Astrocyte (in vitro differentiated cells and primary cell): ENCODE results near the gene ALG10. TPM values are rescaled to one million over a fixed set of nuclear protein-coding genes. Genes with fewer than 3 reads are reported as not detected.
"Not testable (repeated sequence)": the region's sequence is repeated elsewhere in the genome, so short reads cannot be mapped to it uniquely, and the experiment has no call there.

ENCODE experiments used
- DNase-seq: peaks from one replicate; pipeline ENCODE4 v3.0.0-alpha.2; 2010; ENCODE audit warnings: low read depth
- FAIRE-seq: peaks from 2 replicates; lab custom pipeline; 2011; peaks lifted over from hg19 to GRCh38; lab: Jason Lieb, UNC
- H2AFZ ChIP-seq: 2 replicates; pipeline ENCODE4 v1.6.0; 2012; ENCODE audit warnings: low read depth, low read length, inconsistent platforms
- H3K27ac ChIP-seq: 2 replicates; pipeline ENCODE4 v1.5.1; 2011; ENCODE audit warnings: low read depth, low read length, inconsistent platforms
- H3K27me3 ChIP-seq: 2 replicates; pipeline ENCODE4 v1.6.0; 2011; ENCODE audit warnings: low read length, inconsistent platforms; ENCODE audit not compliant: insufficient read depth
- H3K36me3 ChIP-seq: 2 replicates; pipeline ENCODE4 v1.5.1; 2011; ENCODE audit warnings: low read length, inconsistent platforms; ENCODE audit not compliant: insufficient read depth
- H3K4me1 ChIP-seq: 2 replicates; pipeline ENCODE4 v1.5.1; 2011; ENCODE audit warnings: low read length, inconsistent platforms; ENCODE audit not compliant: insufficient read depth
- H3K4me2 ChIP-seq: 2 replicates; pipeline ENCODE4 v1.6.0; 2012; ENCODE audit warnings: low read length, inconsistent platforms
- H3K4me3 ChIP-seq: 2 replicates; pipeline ENCODE4 v1.5.1; 2011; ENCODE audit warnings: low read depth, mild to moderate bottlenecking, low read length, inconsistent platforms; ENCODE audit not compliant: insufficient read depth
- H3K79me2 ChIP-seq: 2 replicates; pipeline ENCODE4 v1.6.0; 2012; ENCODE audit warnings: mild to moderate bottlenecking, low read length, inconsistent platforms; ENCODE audit not compliant: insufficient read depth
- H3K9ac ChIP-seq: 2 replicates; pipeline ENCODE4 v1.6.0; 2012; ENCODE audit warnings: mild to moderate bottlenecking, low read length, inconsistent platforms
- H3K9me3 ChIP-seq: 2 replicates; pipeline ENCODE4 v1.5.1; 2012; ENCODE audit warnings: low read depth, mild to moderate bottlenecking, low read length, inconsistent platforms; ENCODE audit not compliant: insufficient read depth
- H4K20me1 ChIP-seq: 2 replicates; pipeline ENCODE4 v1.6.0; 2012; ENCODE audit warnings: low read length, inconsistent platforms; ENCODE audit not compliant: insufficient read depth
- H3K27ac Mint-ChIP-seq: one replicate; pipeline ENCODE4 v1.8.0; 2021; ENCODE audit warnings: mild to moderate bottlenecking, mixed read lengths; ENCODE audit not compliant: unreplicated experiment
- H3K27me3 Mint-ChIP-seq: one replicate; pipeline ENCODE4 v1.8.0; 2021; ENCODE audit warnings: low read depth, mixed read lengths; ENCODE audit not compliant: unreplicated experiment
- H3K36me3 Mint-ChIP-seq: one replicate; pipeline ENCODE4 v1.8.0; 2021; ENCODE audit warnings: low read depth, mixed read lengths; ENCODE audit not compliant: unreplicated experiment
- H3K4me1 Mint-ChIP-seq: one replicate; pipeline ENCODE4 v1.8.0; 2021; ENCODE audit warnings: low read depth, mixed read lengths; ENCODE audit not compliant: unreplicated experiment
- H3K4me3 Mint-ChIP-seq: one replicate; pipeline ENCODE4 v1.8.0; 2021; ENCODE audit warnings: mild to moderate bottlenecking, moderate library complexity, mixed read lengths; ENCODE audit not compliant: unreplicated experiment
- H3K9me3 Mint-ChIP-seq: one replicate; pipeline ENCODE4 v1.8.0; 2021; ENCODE audit warnings: mild to moderate bottlenecking, mixed read lengths; ENCODE audit not compliant: unreplicated experiment
- EZH2 ChIP-seq: IDR thresholded peaks from 2 replicates; pipeline ENCODE4 v1.6.1; 2012; ENCODE audit warnings: mild to moderate bottlenecking, low read length, inconsistent platforms; ENCODE audit not compliant: insufficient read depth
- total RNA-seq: library from RNA; stranded (reverse); gene quantifications from 2 replicates; pipeline ENCODE4 v1.2.1, GENCODE V29; 2021
- TF ChIP-seq, protein P1 (sequence below): IDR thresholded peaks from 2 replicates; pipeline ENCODE4 v1.5.1; 2011; ENCODE audit warnings: low read depth, mild to moderate bottlenecking, inconsistent platforms, low read length, moderate library complexity; ENCODE audit not compliant: insufficient read depth

The ALG10 gene
- total RNA-seq, 1 donor from 2014 or later: 5.5 TPM

DNA sequence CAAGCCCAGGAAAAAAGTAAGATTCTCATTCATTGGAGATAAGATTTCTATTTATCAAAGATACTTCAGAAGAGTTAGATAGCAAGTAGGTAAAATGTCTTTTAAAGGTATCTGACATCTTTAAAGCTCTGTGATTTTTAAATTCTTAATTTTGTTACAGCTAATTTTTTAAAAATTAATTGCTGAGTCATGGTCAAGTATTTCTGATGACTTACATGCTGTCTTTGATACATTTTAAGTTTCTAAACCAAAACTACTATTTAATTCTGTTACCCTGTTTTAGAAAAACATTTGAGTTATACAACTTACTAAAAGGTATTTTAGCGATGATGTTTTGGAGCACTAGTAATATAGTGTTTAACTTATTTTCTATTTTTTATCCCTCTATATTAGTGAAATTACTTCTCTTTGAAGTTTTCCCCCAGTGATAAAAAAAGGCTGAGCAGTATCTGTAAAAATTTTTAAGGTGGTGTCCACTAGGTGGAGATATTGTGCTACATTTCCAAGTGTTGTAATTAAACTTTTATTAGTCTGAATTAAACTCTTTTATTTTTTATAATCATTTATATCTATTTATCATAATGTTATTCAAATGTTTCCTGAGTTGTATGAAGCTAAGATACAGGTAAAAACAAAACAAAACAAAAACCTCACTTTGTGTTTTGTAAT, 11.5 kb downstream of the ALG10 start:
- TF ChIP-seq EZH2: no peak
- TF ChIP-seq, protein P1, sequence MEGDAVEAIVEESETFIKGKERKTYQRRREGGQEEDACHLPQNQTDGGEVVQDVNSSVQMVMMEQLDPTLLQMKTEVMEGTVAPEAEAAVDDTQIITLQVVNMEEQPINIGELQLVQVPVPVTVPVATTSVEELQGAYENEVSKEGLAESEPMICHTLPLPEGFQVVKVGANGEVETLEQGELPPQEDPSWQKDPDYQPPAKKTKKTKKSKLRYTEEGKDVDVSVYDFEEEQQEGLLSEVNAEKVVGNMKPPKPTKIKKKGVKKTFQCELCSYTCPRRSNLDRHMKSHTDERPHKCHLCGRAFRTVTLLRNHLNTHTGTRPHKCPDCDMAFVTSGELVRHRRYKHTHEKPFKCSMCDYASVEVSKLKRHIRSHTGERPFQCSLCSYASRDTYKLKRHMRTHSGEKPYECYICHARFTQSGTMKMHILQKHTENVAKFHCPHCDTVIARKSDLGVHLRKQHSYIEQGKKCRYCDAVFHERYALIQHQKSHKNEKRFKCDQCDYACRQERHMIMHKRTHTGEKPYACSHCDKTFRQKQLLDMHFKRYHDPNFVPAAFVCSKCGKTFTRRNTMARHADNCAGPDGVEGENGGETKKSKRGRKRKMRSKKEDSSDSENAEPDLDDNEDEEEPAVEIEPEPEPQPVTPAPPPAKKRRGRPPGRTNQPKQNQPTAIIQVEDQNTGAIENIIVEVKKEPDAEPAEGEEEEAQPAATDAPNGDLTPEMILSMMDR: peak; percentile 44
- Histone ChIP-seq H3K4me1 (no peaks in the 10 kb centered on the region), H3K36me3 (no peaks in the 10 kb centered on the region), H3K4me3 (no peak overlapping the region), H3K9me3 (no peaks in the 10 kb centered on the region), H3K27me3 (no peaks in the 10 kb centered on the region), H3K79me2 (no peaks in the 10 kb centered on the region), H2AFZ (no peak overlapping the region), H4K20me1 (no peaks in the 10 kb centered on the region), H3K27ac (no peak overlapping the region), H3K4me2 (no peak overlapping the region), H3K9ac (no peak overlapping the region)
- no peaks in the 10 kb centered on the region for H3K36me3 Mint-ChIP-seq
- no peak overlapping the region for H3K4me3 Mint-ChIP-seq
- H3K9me3 Mint-ChIP-seq: no peaks in the 10 kb centered on the region
- no peaks in the 10 kb centered on the region for H3K4me1 Mint-ChIP-seq
- no peak overlapping the region for H3K27ac Mint-ChIP-seq
- DNase-seq (peak; percentile 3), FAIRE-seq (peak; percentile 50)
- no peaks in the 10 kb centered on the region for H3K27me3 Mint-ChIP-seq

DNA sequence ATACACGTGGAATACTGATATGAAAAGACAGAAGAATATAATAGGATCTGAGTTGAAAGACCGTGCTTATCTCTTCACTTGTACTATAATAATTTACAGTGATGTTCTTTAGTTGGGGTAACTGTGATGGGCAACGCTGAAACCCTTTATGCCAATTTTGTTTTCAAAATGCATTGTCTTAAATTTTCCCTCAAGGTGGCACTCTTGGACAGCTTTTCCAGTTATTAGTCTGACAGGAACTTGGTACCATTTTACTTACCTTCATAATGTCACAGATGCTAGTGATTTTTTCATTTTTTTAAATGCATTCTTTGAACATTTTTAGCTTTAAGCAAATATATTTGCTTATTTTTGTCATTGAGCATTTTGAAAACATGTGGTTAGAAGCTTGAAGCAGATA, 16.1 kb downstream of the ALG10 start:
- not testable (repeated sequence) for H3K27ac Mint-ChIP-seq, H3K9me3 ChIP-seq, H3K4me3 ChIP-seq, H4K20me1 ChIP-seq, H3K27me3 Mint-ChIP-seq, H3K9me3 Mint-ChIP-seq, H3K27ac ChIP-seq, H3K4me2 ChIP-seq, H3K79me2 ChIP-seq, H3K4me1 ChIP-seq, H3K4me1 Mint-ChIP-seq, H3K9ac ChIP-seq, DNase-seq, H2AFZ ChIP-seq, H3K36me3 ChIP-seq, H3K27me3 ChIP-seq, H3K4me3 Mint-ChIP-seq, H3K36me3 Mint-ChIP-seq
- peak; percentile 70 for FAIRE-seq

DNA sequence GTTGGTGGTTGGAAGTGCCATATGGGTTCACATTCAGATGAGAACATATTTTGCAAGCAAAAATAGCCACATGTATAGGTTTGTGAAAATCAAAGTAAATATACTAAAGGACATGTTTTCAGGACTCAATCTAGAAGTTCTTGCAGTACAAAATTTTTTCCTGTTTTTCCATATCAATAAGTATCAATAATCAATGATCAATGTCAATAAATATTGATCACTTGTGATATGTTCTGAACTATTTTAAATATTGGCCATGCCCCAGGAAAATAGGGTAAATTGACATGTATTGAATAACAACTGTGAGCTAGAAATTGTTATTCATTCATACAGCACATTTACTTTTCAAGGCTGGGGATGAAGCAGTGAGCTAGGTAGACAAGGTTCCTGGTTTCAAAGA, 24.3 kb downstream of the ALG10 start:
- no peak for FAIRE-seq
- Mint-ChIP-seq H3K4me1 (no peaks in the 10 kb centered on the region), H3K36me3 (no peaks in the 10 kb centered on the region), H3K4me3 (no peak overlapping the region), H3K27ac (no peak overlapping the region), H3K27me3 (no peaks in the 10 kb centered on the region), H3K9me3 (peaks cover 14% of the 10 kb centered on the region)
- DNase-seq: no peak
- no peaks in the 10 kb centered on the region for H3K36me3 ChIP-seq
- H3K27me3 ChIP-seq: no peaks in the 10 kb centered on the region
- no peaks in the 10 kb centered on the region for H3K9me3 ChIP-seq
- TF ChIP-seq EZH2: no peak
- TF ChIP-seq, protein P1: no peak
- H2AFZ ChIP-seq: no peak overlapping the region
- no peak overlapping the region for H3K27ac ChIP-seq
- no peaks in the 10 kb centered on the region for H3K79me2 ChIP-seq
- H4K20me1 ChIP-seq: no peaks in the 10 kb centered on the region
- H3K4me2 ChIP-seq: no peak overlapping the region
- no peaks in the 10 kb centered on the region for H3K4me1 ChIP-seq
- H3K9ac ChIP-seq: no peak overlapping the region
- H3K4me3 ChIP-seq: no peak overlapping the region

DNA sequence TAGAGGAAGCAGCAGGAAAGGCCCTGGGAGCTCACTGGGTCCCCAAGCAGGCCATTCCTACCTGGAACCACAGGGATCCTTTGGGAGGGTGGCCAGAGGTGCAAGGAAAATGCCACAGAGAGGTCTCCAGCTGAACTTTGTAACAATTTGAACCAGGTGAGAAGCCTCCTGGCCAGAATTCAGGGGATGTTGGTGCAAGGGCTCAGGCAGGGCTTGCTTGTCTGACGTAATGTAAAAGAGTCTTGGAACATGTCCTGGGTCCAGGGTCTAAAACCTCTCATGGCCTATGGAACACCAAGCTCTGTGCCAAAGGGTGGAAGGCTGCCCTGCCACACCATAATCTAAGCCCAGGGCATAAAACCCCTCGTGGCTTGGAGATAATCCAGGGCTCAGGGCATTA, 25.6 kb downstream of the ALG10 start:
- H4K20me1 ChIP-seq, FAIRE-seq, H3K4me1 Mint-ChIP-seq, H3K79me2 ChIP-seq, H3K27me3 Mint-ChIP-seq, H3K4me3 Mint-ChIP-seq, H3K4me1 ChIP-seq, H3K36me3 ChIP-seq, H3K36me3 Mint-ChIP-seq, H3K9ac ChIP-seq, H3K27ac ChIP-seq, H3K27me3 ChIP-seq, H3K4me3 ChIP-seq, DNase-seq, H3K4me2 ChIP-seq, H3K27ac Mint-ChIP-seq, H3K9me3 ChIP-seq, H2AFZ ChIP-seq: not testable (repeated sequence)
- H3K9me3 Mint-ChIP-seq: peaks cover 14% of the 10 kb centered on the region
